ENCODE measurements around the gene TRMT10C.
A peak's percentile ranks its signal among the peaks of the same experiment; 100 is the strongest.

The TRMT10C gene

DNA sequence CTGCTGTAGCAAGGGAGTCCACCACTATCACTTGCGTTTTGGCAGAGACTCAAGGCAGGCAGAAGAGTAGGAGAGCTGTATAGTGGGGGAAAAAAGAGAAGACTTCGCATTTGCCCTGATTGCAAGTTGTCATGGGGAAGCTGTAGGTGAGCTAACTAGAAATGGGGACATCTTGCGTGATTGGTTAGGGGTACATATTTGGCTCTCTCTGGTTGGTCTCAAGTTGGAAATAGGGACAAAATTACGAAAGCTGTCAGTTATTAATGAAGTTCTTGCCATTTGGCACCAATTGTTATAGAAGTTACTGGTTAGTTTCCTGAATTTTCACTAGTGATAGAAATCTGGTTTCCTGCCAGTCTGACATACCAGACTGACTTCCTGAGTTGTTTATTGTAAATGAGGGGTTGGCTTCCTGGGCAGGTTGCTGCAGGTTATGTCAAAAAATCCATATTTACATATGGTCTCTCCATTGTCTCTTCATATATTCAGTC lies 40.4 kb upstream of the TRMT10C start:
- DNase-seq (no peak), ATAC-seq (ENCODE audit: insufficient read depth, low read depth) (peak; percentile 58; the same call in 2 of the 3 replicates)
- no peak overlapping the region for H3K4me3 ChIP-seq (ENCODE audit: low read depth in 1 of 2, low read length in 2 of 2)
- peak overlapping the region; percentile 59 for H2AFZ ChIP-seq (ENCODE audit: low read depth, low read length)
- H3K79me2 ChIP-seq (ENCODE audit: insufficient read depth, low read length), result no peaks in the 10 kb centered on the region
- H3K36me3 ChIP-seq (ENCODE audit: insufficient read depth, low read length), result no peaks in the 10 kb centered on the region
- TF ChIP-seq CTCF (IDR thresholded peaks at IDR 0.05; ENCODE audit: borderline replicate concordance, extremely low read depth, low read length, poor library complexity, severe bottlenecking), result no peak
- H3K9ac ChIP-seq (ENCODE audit: low read depth, low read length), result no peak overlapping the region
- H3K9me3 ChIP-seq (ENCODE audit: insufficient read depth, low read length, severe bottlenecking), result no peaks in the 10 kb centered on the region
- peaks cover 14% of the 10 kb centered on the region for H3K4me1 ChIP-seq (ENCODE audit: insufficient read depth, low read length)
- peak overlapping the region; percentile 24; the same call in 1 of the 2 replicates for H3K4me2 ChIP-seq (ENCODE audit: insufficient read depth, low read length)
- H3K27me3 ChIP-seq (ENCODE audit: insufficient read depth, low read length, poor library complexity), result no peaks in the 10 kb centered on the region
- no peaks in the 10 kb centered on the region for H4K20me1 ChIP-seq (ENCODE audit: insufficient read depth, low read length)
- H3K27ac ChIP-seq (ENCODE audit: low read length), result peak overlapping the region; percentile 30

GRCh38 chr3:101527441-101527840 lies 34.2 kb upstream of the TRMT10C start:
- Histone ChIP-seq H3K9ac (ENCODE audit: low read depth, low read length) (no peak overlapping the region), H3K4me3 (ENCODE audit: low read depth in 1 of 2, low read length in 2 of 2) (no peak overlapping the region), H4K20me1 (ENCODE audit: insufficient read depth, low read length) (no peaks in the 10 kb centered on the region), H3K79me2 (ENCODE audit: insufficient read depth, low read length) (no peaks in the 10 kb centered on the region), H3K4me1 (ENCODE audit: insufficient read depth, low read length) (no peaks in the 10 kb centered on the region), H3K4me2 (ENCODE audit: insufficient read depth, low read length) (no peak overlapping the region), H3K36me3 (ENCODE audit: insufficient read depth, low read length) (no peaks in the 10 kb centered on the region), H2AFZ (ENCODE audit: low read depth, low read length) (no peak overlapping the region), H3K9me3 (ENCODE audit: insufficient read depth, low read length, severe bottlenecking) (no peaks in the 10 kb centered on the region), H3K27ac (ENCODE audit: low read length) (no peak overlapping the region), H3K27me3 (ENCODE audit: insufficient read depth, low read length, poor library complexity) (no peaks in the 10 kb centered on the region)
- DNase-seq (no peak), ATAC-seq (ENCODE audit: insufficient read depth, low read depth) (no peak)
- TF ChIP-seq CTCF (IDR thresholded peaks at IDR 0.05; ENCODE audit: borderline replicate concordance, extremely low read depth, low read length, poor library complexity, severe bottlenecking) (no peak), EZH2 (IDR thresholded peaks at IDR 0.05; ENCODE audit: borderline replicate concordance, low read depth, low read length, severe bottlenecking) (no peak)

- H4K20me1 ChIP-seq (ENCODE audit: insufficient read depth, low read length), result no peaks in the 10 kb centered on the region
- DNase-seq (no peak), ATAC-seq (ENCODE audit: insufficient read depth, low read depth) (no peak)
- H3K9me3 ChIP-seq (ENCODE audit: insufficient read depth, low read length, severe bottlenecking), result no peaks in the 10 kb centered on the region
- no peaks in the 10 kb centered on the region for H3K79me2 ChIP-seq (ENCODE audit: insufficient read depth, low read length)
- H3K36me3 ChIP-seq (ENCODE audit: insufficient read depth, low read length), result no peaks in the 10 kb centered on the region
- no peak overlapping the region for H3K4me2 ChIP-seq (ENCODE audit: insufficient read depth, low read length)
- H3K4me1 ChIP-seq (ENCODE audit: insufficient read depth, low read length), result no peaks in the 10 kb centered on the region
- no peak overlapping the region for H2AFZ ChIP-seq (ENCODE audit: low read depth, low read length)
- no peaks in the 10 kb centered on the region for H3K27me3 ChIP-seq (ENCODE audit: insufficient read depth, low read length, poor library complexity)
- no peak overlapping the region for H3K27ac ChIP-seq (ENCODE audit: low read length)
- no peak overlapping the region for H3K9ac ChIP-seq (ENCODE audit: low read depth, low read length)
- TF ChIP-seq EZH2 (IDR thresholded peaks at IDR 0.05; ENCODE audit: borderline replicate concordance, low read depth, low read length, severe bottlenecking) (no peak), CTCF (IDR thresholded peaks at IDR 0.05; ENCODE audit: borderline replicate concordance, extremely low read depth, low read length, poor library complexity, severe bottlenecking) (no peak)
- H3K4me3 ChIP-seq (ENCODE audit: low read depth in 1 of 2, low read length in 2 of 2), result no peak overlapping the region
Measured at GRCh38 chr3:101527906-101528305, 33.8 kb upstream of the TRMT10C start.

Data from DND-41 (cell line).